ENCODE data around the gene CLEC20A.

The CLEC20A gene

DNA sequence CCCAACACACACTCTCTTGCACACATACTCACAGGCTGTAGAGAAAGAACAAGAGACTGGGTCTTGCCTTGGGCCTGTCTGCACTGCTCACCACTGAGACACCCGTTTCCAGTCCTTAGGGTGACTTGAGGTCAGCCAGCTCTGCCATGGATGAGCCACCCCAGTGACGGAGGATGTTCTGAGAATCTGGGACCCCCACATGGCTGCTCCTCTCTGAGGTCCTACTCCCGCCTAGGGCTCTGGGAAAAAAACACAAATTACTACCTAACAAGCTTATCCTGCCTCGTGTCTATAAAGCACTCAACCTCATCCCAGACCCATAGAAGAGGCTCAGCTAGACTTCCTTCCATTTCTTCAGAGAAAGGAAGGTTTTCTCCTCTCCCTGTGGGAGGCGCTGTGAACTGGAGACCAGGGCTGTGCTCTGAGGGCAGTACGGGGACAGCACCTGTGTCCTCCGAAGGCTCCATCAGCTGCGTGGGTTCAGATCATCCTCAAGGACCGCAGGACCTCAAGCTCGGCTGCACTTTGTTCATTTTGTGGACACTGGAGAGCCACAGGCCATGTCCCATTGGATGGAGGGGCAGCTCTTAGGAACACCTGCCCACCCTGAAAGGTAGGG is 4.3 kb upstream of the CLEC20A start:
- no peak overlapping the region for H3K4me3 ChIP-seq (ENCODE audit: low read depth, low read length)
- TF ChIP-seq, protein P1, sequence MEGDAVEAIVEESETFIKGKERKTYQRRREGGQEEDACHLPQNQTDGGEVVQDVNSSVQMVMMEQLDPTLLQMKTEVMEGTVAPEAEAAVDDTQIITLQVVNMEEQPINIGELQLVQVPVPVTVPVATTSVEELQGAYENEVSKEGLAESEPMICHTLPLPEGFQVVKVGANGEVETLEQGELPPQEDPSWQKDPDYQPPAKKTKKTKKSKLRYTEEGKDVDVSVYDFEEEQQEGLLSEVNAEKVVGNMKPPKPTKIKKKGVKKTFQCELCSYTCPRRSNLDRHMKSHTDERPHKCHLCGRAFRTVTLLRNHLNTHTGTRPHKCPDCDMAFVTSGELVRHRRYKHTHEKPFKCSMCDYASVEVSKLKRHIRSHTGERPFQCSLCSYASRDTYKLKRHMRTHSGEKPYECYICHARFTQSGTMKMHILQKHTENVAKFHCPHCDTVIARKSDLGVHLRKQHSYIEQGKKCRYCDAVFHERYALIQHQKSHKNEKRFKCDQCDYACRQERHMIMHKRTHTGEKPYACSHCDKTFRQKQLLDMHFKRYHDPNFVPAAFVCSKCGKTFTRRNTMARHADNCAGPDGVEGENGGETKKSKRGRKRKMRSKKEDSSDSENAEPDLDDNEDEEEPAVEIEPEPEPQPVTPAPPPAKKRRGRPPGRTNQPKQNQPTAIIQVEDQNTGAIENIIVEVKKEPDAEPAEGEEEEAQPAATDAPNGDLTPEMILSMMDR (IDR thresholded peaks at IDR 0.05; ENCODE audit: borderline replicate concordance, insufficient read depth, low read depth, low read length): no peak

DNA sequence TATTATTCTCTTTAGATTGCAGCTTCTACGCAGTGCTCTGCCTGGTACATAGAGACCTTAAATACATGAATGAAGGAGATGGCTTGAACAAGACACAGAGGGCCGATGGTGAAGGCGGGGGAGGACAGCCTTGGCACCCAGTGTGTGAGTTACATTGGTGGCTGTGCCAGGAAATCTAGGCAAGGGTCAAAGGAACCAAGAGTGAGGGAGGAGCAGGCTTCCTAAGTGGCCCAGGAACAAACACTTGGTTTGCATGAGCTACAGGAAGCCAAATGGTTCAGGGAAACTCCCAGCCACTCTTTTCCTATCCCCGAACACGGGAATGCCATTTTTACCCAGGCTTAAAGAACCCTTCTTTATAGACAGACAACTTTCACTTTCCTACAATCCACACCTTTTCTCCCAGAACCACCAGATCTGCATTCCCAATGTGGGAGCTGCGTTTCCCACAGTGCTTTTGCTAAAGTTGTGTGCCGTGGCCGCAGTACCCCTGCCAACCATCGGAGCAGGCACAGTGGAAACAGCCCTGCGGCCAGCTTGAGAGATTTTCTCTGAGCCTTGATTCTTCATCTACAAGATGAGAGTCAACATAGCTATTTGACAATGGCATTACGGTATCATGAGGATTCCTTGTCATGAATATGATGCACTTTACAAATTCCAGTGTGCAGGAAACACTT is 3.5 kb upstream of the CLEC20A start:
- TF ChIP-seq, protein P1 (IDR thresholded peaks at IDR 0.05; ENCODE audit: borderline replicate concordance, insufficient read depth, low read depth, low read length): peak; percentile 15; the same call in 1 of the 2 replicates
- no peak overlapping the region for H3K4me3 ChIP-seq (ENCODE audit: low read depth, low read length)

DNA sequence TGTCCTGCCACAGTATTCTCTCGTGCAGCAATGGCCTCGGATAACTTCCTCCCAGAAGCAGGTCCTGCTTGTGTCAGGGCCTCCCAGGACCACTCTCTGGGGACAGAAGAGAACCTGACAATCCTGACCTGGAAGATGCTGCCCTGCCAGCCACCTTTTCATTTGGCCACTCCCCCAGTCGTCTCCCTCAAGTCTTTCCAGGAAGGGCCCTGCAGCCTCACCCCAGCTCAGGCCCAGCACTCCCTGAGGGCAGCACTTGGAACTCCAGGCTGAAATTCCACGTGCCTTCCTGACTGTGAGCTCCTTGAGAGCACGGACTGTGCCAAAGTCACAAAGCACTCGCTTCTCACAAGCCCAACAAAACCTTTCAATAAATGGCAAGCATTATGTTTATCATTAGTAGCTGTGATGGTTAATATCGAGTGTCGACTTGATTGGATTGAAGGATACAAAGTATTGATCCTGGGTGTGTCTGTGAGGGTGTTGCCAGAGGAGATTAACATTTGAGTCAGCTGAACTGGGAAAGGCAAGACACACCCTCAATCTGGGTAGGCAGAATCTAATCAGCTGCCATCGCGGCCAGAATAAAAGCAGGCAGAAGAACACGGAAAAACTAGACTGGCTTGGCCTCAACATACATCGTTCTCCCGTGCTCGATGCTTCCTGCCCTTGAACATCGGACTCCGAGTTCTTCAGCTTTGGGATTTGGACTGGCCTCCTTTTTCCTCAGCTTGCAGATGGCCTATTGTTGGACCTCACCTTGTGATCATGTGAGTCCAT is 2.3 kb upstream of the CLEC20A start:
- TF ChIP-seq, protein P1 (IDR thresholded peaks at IDR 0.05; ENCODE audit: borderline replicate concordance, insufficient read depth, low read depth, low read length): no peak

DNA sequence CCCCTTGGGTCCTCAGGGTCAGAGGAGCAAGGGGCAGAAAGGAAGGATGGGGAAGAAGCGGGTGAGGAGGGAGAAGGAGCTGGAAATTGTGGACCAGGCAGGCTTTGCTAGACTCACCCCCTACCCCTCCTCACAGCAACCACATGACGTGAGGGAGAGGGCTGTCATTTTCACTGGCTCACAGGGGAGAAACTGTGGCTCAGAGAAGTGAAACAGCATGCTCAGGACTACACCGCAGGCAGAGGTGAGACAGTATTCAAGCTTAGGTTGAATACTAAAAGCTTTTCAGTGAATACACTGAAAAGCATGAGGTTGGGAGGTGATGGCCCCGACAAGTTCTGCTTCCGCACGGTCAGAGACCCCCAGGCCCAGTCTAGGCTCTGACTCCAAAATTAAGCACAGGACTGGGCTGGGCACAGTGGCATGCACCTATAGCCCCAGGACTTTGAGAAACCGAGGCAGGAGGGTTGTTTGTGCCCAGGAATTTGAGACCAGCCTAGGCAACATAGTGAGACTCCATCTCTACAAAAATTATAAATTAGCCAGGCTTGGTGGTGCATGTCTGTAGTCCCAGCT is 1.2 kb upstream of the CLEC20A start:
- no peak overlapping the region for H3K4me3 ChIP-seq (ENCODE audit: low read depth, low read length)
- TF ChIP-seq, protein P1 (IDR thresholded peaks at IDR 0.05; ENCODE audit: borderline replicate concordance, insufficient read depth, low read depth, low read length): no peak

More for the DNA sequence above, 2.3 kb upstream of the CLEC20A start:
- no peak overlapping the region for H3K4me3 ChIP-seq (ENCODE audit: low read depth, low read length)

DNA sequence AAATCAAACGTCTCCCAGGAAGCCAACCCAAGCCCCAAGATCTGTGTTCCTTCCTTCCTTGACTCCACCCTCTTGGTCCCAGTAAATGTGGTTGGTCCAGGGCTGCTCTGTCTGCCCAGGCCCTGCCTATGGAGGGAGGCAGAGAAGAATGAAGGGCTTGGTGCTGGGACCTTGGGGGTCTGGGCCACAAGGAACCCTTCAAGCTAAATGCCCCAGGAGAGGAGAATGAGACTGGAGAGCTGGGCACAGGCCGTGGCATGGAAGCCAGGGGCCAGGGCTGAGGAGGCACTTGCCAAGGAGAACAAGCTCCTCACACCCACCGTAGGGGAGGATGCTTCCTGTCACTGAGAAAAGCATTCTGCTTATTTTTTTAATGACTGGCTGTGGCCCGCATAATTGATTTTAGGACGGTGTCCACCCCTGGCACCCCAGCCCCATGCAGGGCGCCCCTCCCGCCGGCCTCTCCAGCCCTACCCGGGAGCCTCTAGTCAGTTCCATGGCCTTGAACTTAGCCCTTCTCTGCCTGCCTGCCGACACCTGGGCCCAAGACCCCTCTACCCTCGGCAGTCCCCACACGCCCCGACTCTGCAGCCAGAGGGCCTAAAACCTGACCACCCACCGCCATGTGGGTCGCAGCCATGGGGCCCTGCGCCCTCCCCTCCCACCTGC is 889 bp downstream of the CLEC20A start:
- no peak overlapping the region for H3K4me3 ChIP-seq (ENCODE audit: low read depth, low read length)
- TF ChIP-seq, protein P1 (IDR thresholded peaks at IDR 0.05; ENCODE audit: borderline replicate concordance, insufficient read depth, low read depth, low read length): no peak

DNA sequence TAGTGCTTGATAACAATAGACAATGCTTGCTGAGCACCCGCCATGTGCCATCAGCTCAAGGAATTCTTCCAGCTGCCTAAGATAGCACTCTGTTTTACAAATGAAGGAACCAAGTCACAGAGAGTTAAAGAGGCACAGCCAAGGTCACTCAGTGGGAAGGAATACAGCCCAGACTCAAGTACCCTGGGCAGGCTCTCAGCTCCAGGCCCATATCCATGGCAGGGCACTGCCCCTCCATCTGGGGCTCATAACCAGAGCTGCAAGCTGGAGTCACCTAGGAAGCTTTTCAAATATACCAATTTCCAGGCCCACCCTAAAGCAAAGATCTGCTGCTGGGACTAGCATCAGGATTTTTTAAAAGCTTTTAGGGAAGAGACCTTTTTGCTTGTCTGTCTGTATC is 1.6 kb downstream of the CLEC20A start:
- TF ChIP-seq, protein P1 (IDR thresholded peaks at IDR 0.05; ENCODE audit: borderline replicate concordance, insufficient read depth, low read depth, low read length): no peak
- no peak overlapping the region for H3K4me3 ChIP-seq (ENCODE audit: low read depth, low read length)

Measured in GM12875 (cell line).